KG1 (cell line): ENCODE data around the gene LAMTOR4.

Source experiments
- DNase-seq: peaks from one replicate; lab custom pipeline; 2025; lab: John Stamatoyannopoulos, UW

Gene LAMTOR4

DNA sequence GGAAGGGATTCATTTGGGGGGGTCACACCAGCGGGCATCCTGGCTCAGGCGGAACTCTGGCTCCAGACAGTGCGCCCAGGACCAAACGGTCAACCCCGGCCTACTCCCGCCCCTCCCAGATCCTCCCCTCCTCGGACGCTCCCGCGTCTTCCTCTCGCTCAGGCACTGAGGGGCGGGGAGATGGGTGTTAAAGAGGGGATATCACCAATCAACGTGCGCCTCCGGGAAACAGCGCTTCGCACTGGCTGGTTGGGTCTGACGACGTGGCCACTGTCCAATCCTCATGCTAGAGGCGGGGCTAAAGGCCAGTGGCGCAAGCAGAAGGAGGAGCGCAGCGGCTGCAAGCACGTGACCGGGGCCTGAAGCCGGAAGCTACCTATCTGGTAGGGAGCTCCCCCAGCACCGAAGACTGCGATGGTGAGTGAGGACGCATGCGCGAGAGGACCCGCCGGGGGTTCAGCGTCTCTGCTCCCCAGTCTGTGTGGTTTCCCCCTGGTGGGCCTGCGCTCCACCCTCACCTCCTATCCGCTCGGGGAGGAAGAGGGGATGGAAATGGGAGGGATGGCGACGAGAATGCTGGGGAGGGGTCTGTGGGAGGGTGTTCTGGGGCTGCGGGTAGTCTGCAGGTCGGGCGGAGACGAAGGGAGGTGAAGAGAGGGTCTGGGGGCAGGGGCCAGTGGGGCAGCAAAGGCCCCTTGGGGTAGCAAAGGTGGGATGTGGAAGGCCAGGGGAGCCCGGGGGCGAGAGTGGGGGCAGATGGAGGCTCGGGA, at the start of gene LAMTOR4:
LAMTOR4 (plus strand) TSS at position 360 of the 770 bp plus-strand sequence; CDS start at position 415, 55 bp downstream.
- DNase-seq: peak; percentile 74

- no peak for DNase-seq
These were observed 49.3 kb upstream of the LAMTOR4 start for GRCh38 chr7:100099452-100099851.

GRCh38 chr7:100100420-100101015, 48.2 kb upstream of the LAMTOR4 start:
- peak; percentile 9 for DNase-seq

DNA sequence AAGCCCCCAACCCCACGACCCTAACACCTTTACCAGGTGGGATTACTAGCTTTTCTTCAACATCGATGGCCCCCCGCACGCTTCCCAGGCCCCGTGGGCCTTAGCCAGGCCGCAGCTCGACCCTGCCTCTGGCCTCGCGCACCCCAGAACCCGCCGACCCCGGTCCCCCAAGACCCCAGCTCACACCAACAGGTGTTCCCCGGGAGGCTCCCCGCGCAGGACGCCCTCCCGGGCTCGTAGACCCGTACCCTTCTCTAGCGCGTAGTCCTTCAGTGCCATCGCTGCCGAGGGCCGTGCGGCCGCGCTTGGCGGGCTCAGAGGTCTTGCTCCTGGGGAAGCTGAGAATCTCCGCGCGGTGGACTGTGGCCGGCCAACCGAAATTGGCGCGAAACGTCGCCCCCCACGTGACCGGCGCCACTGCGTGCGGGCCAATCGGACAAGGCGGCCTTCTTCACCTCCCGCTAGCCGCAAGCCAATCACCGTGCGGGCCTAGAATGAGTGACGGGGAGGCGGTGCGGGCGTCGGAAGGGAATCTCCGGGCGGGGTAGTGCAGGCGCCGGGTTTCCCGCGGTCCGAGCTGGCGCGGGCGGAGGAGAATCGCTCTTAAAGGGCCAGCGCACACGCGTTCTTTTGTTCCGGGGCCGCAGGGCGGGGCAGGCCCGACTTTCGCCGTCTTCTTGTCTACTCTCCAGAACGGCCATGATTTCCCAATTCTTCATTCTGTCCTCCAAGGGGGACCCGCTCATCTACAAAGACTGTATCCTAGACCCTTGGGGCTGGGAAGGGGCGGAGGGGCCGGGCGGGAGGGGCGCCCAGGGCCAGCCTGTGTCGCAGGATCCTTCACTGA, 47.5 kb upstream of the LAMTOR4 start, which contains the start of the genes AP4M1 and MCM7:
AP4M1 (plus strand) TSS at position 628 of the 847 bp plus-strand sequence; CDS start at position 700, 72 bp downstream.
MCM7 (minus strand) TSS at position 382 of the 847 bp plus-strand sequence; CDS start at position 279, 103 bp downstream.
- DNase-seq: peak; percentile 53

DNA sequence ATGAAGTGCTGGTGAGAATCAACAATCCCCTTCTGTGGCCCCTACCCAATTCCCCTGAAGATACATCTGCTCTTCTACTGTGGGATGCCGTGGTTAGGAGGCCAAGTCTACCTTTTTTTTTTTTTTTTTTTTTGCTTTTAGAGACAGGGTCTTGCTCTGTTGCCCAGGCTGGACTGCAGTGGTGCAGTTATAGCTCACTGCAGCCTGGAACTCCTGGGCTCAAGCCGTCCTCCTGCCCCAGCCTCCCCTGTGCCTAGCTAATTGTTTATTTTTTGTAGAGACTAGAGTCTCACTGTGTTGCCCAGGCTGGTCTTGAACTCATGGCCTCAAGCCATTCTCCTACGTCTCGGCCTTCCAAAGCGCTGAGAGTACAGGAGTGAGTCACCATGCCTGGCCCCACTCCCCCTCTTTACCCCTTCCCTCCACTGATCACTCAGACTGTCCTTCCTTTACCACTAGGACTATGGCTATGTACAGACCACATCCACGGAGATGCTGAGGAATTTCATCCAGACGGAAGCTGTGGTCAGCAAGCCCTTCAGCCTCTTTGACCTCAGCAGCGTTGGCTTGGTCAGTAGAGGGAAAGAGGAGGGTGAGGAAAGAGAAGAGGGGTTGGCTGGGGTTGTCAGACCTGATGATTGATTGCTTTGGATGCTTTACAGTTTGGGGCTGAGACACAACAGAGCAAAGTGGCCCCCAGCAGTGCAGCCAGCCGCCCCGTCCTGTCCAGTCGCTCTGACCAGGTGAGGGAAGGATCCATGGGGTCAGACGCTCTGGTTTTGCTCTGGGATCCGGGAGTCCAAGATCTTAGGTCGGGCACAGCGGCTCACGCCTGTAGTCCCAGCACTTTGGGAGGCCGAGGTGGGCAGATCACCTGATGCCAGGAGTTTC, 45.5 kb upstream of the LAMTOR4 start:
- DNase-seq: no peak

- DNase-seq: no peak
These were observed 43.2 kb upstream of the LAMTOR4 start for GRCh38 chr7:100105534-100105933.

- no peak for DNase-seq
These were observed 42.1 kb upstream of the LAMTOR4 start for GRCh38 chr7:100106633-100107032.

- no peak for DNase-seq
These were observed 41.5 kb upstream of the LAMTOR4 start for GRCh38 chr7:100107125-100107737.

GRCh38 chr7:100107890-100108289, 40.8 kb upstream of the LAMTOR4 start:
- no peak for DNase-seq

GRCh38 chr7:100109521-100110163, 39.1 kb upstream of the LAMTOR4 start:
- no peak for DNase-seq

- DNase-seq: no peak
These were observed 37.6 kb upstream of the LAMTOR4 start for GRCh38 chr7:100111156-100111555.

- no peak for DNase-seq
These were observed 36.8 kb upstream of the LAMTOR4 start for GRCh38 chr7:100111914-100112313.

- no peak for DNase-seq
These were observed 33.7 kb upstream of the LAMTOR4 start for GRCh38 chr7:100115026-100115425.

- DNase-seq: no peak
These were observed 30.2 kb upstream of the LAMTOR4 start for GRCh38 chr7:100118388-100119071.

- peak; percentile 60 for DNase-seq
These were observed 29.4 kb upstream of the LAMTOR4 start, which contains the start of the genes CNPY4 and TAF6 for GRCh38 chr7:100119072-100119969. TSS of gene CNPY4 (plus strand) at chr7:100119634. CDS start at chr7:100119745, 111 bp downstream. TSS of gene TAF6 (minus strand) at chr7:100119358. CDS start at chr7:100114209, 5,149 bp downstream.

DNA sequence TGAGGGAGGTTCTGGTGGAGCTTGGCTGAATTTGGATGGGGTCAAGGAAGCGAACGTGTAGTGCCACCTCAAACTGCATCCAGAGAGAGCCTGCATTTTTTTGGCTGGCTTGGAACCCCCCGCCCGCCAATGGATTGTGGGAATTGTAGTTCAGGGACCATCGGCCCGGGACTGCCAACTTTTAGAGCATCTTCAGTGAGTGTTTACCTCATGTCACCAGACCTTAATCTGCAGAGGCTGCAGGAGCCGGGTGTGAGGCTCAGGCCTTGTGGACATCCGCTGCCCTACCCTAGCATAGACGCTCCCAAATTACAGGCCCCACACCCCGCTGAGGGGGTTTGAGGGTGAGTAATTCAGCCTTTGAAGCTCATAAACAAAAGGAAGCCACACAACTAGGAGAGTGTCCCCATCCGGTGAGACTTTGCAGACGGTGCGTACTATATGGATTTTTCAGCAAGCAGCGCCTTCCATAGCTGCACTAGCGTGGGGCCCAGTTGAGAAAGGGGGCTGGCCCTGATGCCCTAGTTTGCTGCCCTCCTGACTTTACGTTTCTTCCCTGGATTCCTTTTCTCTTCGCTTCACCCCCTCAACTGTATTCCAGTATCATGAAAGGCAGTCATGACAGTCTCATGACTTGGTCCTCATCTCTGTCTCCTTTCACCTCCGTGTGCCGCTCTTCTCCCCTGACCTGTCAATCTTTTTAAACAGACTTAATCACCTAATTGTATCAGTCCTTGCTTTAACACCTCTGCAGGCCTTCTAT, 28.6 kb upstream of the LAMTOR4 start:
- no peak for DNase-seq

DNA sequence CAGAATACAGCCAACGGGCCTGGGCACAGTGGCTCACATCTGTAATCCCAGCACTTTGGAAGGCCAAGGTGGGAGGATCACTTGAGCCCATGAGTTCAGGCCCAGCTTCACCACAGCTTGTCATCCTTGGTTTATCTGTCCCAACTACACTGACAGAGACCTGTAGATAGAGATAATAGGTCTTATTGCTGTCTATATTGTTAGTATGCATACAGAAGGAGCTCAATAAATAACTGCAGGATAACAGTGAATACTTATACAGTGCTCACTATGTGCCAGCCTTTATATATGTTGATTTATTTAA, 28.0 kb upstream of the LAMTOR4 start:
- no peak for DNase-seq

GRCh38 chr7:100122067-100122466, 26.7 kb upstream of the LAMTOR4 start:
- no peak for DNase-seq
